ENCODE results near the gene DMPK. TPM values are rescaled to one million over a fixed set of nuclear protein-coding genes. Genes with fewer than 3 reads are reported as not detected.
"Not testable (repeated sequence)": the region's sequence is repeated elsewhere in the genome, so short reads cannot be mapped to it uniquely, and the experiment has no call there.

The DMPK gene
- total RNA-seq, 4 donors from 2014 or later, result 18.9 to 32.6 (median 26.3) TPM

GRCh38 chr19:45800070-45800553, 17.8 kb upstream of the DMPK start:
- H3K27ac ChIP-seq, result peak overlapping the region; percentile 75 to 85 (median 77)
- H3K4me3 ChIP-seq (replicated peaks in 1 of 3), result no peak overlapping the region
- H3K9me3 ChIP-seq, result no peaks in the 10 kb centered on the region
- peaks cover 43 to 47% of the 10 kb centered on the region in 2 donors for H3K4me1 ChIP-seq
- no peaks in the 10 kb centered on the region for H3K27me3 ChIP-seq
- WGBS, 2 donors, result 36 to 45% methylated on average over 5 to 8 of the region's 8 CpGs
- H3K36me3 ChIP-seq, result no peaks in the 10 kb centered on the region
- DNase-seq, result peak; percentile 69 to 79
- intact Hi-C loops (cut with DNase I), result no loop called here
- TF ChIP-seq CTCF (IDR thresholded peaks at IDR 0.05) (no peak), POLR2A (IDR thresholded peaks at IDR 0.05) (no peak)

- H3K27me3 ChIP-seq; H3K9me3 ChIP-seq; H3K4me3 ChIP-seq (replicated peaks in 1 of 3); intact Hi-C loops (cut with DNase I); H3K36me3 ChIP-seq: not testable (repeated sequence)
- Histone ChIP-seq H3K27ac (peak overlapping the region; percentile 75 to 85 (median 77)), H3K4me1 (peaks cover 43 to 45% of the 10 kb centered on the region in 2 donors)
- DNase-seq, result peak; percentile 80 to 81
- 30 to 32% methylated on average over 2 to 5 of the region's 5 CpGs for WGBS, 2 donors
Measured at GRCh38 chr19:45799541-45799940, 17.3 kb upstream of the DMPK start.

- peak overlapping the region; percentile 75 to 85 (median 77) for H3K27ac ChIP-seq
- peaks cover 40 to 45% of the 10 kb centered on the region in 2 donors for H3K4me1 ChIP-seq
- H3K27me3 ChIP-seq, result no peaks in the 10 kb centered on the region
- no peaks in the 10 kb centered on the region for H3K9me3 ChIP-seq
- intact Hi-C loops (cut with DNase I), result no loop called here
- TF ChIP-seq CTCF (IDR thresholded peaks at IDR 0.05), result peak; percentile 74 to 92 (median 86)
- no peak for TF ChIP-seq POLR2A (IDR thresholded peaks at IDR 0.05)
- WGBS, 2 donors, result 3% methylated on average over 10 of the region's 10 CpGs
- no peak overlapping the region for H3K4me3 ChIP-seq (replicated peaks in 1 of 3)
- H3K36me3 ChIP-seq, result no peaks in the 10 kb centered on the region
- peak; percentile 86 to 87 for DNase-seq
Measured at GRCh38 chr19:45798995-45799517, 16.8 kb upstream of the DMPK start.

DNA sequence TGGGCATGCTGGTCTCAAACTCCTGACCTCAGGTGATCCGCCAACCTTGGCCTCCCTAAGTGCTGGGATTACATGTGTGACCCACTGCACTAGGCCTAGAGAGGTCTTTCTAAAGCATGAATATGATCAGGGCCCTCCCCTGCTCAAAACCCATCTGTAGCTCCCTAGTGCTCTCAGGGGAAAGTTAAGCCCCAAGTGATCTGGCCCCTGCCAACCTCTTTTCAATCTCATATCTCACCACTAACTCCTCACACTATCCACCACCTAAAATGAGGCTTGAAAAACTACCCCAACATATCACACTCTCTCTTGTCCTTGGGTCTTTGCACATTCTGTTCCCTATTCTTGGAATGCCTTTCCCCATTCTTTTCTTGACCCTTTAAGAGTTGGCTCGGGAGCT, 12.3 kb upstream of the DMPK start:
- no peak for TF ChIP-seq POLR2A (IDR thresholded peaks at IDR 0.05)
- no peak for TF ChIP-seq CTCF (IDR thresholded peaks at IDR 0.05)
- Histone ChIP-seq H3K4me1 (peaks cover 22 to 33% of the 10 kb centered on the region in 2 donors), H3K27ac (no peak overlapping the region), H3K27me3 (no peaks in the 10 kb centered on the region), H3K36me3 (peaks cover 0 to 4% of the 10 kb centered on the region in 2 donors), H3K9me3 (no peaks in the 10 kb centered on the region), H3K4me3 (replicated peaks in 1 of 3) (no peak overlapping the region)
- intact Hi-C loops (cut with DNase I), result no loop called here
- no peak for DNase-seq
- 88 to 93% methylated on average over 2 of the region's 2 CpGs for WGBS, 2 donors

DNA sequence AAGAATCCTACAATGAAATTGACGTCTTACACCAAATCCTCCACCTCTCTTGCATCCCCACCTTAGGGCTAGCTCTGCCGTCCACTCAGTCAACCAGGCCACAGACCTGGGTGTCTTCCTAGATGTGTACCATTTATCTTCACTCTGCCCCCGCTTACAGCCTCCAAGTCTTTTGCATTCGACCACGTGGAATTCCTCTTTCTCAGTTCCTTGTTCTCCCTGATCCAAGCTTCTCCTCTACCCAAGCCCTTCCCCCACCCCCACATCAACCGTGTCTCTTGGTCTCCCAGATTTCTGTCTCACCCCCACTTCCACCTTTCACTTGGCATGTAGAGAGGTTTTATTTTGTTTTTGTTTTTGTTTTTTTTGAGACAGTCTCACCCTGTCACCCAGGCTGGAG, 11.6 kb upstream of the DMPK start:
- Histone ChIP-seq H3K9me3 (no peaks in the 10 kb centered on the region), H3K27me3 (no peaks in the 10 kb centered on the region), H3K36me3 (peaks cover 6 to 10% of the 10 kb centered on the region in 2 donors), H3K27ac (no peak overlapping the region), H3K4me3 (replicated peaks in 1 of 3) (no peak overlapping the region), H3K4me1 (peaks cover 18 to 26% of the 10 kb centered on the region in 2 donors)
- intact Hi-C loops (cut with DNase I), result no loop called here
- DNase-seq, result no peak
- WGBS, 2 donors, result 54 to 61% methylated on average over 6 of the region's 6 CpGs
- TF ChIP-seq CTCF (IDR thresholded peaks at IDR 0.05), result no peak
- TF ChIP-seq POLR2A (IDR thresholded peaks at IDR 0.05), result no peak
